ELR (cell line): ENCODE results near the gene MAML3.

Source experiments
- DNase-seq: peaks from one replicate; pipeline ENCODE4 v3.0.0-alpha.2; 2015; ENCODE audit warnings: low read depth

MAML3 gene

DNA sequence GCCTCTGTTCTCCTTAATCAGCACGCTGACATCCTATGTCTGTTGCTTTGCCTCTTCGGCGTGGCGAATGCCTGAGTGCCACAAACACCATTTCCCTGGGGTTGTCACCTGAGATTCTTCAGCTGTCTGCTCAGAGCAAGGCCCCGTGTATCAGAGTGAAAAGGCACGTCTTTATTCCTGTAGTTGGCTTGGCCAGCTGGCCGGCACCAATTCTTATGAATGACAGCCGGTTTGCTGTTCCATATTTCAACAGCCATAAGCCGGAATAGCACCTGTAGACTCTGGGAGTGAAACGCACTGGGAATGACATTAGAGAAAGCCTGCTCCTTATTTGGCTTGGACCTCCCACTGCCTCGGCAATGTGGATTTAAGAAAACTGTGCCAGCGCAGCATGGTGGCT, 399.0 kb downstream of the MAML3 start:
- no peak for DNase-seq

DNA sequence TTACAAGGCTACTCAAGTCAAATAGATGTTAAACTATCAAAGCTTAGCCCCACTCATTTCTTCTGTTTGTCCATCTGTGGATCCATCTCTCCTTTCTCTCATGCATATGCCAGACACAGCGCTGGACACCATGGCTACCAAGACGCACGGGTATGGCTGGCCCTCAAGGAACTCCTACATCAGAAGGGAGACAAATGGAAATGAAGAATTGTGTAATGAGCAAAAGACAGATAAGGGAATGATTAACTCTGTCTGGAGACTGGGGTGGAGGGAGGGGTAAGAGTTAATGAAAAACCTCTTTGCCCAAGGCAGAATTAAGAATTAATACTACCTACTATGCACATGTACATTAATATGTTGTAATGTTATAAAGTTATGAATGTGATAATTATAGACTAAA, 400.3 kb downstream of the MAML3 start:
- DNase-seq: no peak

DNA sequence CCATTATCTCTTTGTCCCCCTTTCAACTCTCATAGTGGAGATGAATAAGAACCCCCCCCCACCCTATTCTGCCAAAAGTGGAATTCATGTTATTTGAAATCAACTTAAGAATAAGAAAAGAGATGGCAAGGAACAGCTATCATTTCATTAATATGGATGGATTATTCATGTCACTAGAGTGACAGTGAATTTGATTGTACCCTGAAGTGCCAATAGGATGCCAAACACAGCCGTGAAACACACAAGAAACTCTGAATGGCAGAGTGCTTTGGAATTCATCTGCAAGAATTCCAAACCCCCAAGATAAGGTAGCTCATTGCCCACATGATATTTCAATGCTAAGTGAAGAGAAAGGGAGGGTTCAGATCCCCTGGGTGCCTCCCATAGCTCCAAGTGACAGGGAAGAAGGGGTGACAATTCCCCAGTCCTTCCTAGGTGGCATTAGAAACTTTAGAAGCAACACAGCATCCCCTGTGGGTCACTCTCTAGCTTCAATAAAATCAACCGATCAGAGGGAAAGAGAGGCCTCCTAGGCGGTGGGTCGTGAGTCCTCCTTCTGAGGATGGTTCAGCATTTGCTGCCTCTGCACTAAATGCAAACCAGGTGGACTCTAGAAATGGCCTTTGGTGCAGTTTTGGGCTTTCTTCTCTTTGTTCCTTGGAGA, 404.0 kb downstream of the MAML3 start:
- DNase-seq: no peak

GRCh38 chr4:139749338-139749737, 404.6 kb downstream of the MAML3 start:
- no peak for DNase-seq

DNA sequence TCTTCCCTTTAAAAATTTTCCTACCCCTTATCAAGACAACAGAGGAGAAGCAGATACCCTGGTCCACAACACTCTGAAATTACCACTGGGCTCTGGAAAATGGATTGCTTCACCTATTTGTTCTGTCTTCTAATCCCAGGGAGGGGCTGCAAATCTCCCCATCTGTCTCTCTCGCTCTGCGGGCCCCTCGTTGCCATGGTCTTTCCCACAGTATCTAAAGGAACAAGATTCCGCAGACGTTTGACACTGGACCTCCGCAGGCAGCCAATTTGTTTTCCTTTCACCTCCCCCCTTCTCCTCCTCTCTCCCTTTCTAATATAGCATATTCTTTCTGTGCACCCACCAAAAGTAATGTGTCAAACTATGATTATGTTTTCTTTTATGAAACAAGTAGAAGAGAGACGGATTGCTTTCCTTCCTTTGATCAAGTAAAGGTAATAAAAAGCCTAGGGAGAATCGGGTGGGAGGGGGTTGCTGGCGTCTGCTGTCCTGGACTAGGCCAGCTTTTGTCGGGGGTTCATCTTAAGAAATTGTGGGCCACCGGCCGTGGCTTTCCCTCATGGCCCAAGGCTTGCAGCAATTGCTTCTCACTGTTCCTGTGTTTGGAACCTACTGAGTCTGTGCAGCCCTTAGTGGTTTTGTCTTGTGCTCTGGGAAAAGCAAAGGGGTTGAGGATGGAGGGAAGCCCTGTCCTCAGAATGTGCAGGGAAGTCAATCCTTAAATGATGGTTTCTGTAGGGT, 407.4 kb downstream of the MAML3 start:
- no peak for DNase-seq

GRCh38 chr4:139745111-139745639, 408.8 kb downstream of the MAML3 start:
- no peak for DNase-seq

GRCh38 chr4:139744232-139744631, 409.8 kb downstream of the MAML3 start:
- DNase-seq: no peak

DNA sequence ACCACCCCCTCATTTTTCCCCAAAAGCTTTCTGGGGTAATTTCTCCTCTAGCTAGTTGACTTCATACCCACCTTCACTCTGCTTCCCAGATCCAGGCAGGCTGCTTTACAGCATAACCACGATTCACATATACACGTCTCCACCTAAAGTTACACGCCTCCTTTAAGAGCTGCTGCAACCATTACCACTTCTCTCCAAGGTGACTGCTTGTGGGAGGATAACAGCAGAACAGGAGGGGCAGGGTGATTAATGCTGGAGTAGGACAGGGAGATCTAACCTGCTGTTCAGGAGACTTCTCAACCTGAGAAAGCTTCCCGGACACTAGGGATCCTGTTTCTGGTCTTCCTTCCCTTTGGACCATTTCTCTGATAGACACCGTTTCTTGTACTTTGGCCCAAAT, 411.0 kb downstream of the MAML3 start:
- DNase-seq: no peak

- peak; percentile 57 for DNase-seq
Measured at GRCh38 chr4:139740531-139741041, 413.4 kb downstream of the MAML3 start.

- no peak for DNase-seq
Measured at GRCh38 chr4:139740121-139740520, 413.9 kb downstream of the MAML3 start.

DNA sequence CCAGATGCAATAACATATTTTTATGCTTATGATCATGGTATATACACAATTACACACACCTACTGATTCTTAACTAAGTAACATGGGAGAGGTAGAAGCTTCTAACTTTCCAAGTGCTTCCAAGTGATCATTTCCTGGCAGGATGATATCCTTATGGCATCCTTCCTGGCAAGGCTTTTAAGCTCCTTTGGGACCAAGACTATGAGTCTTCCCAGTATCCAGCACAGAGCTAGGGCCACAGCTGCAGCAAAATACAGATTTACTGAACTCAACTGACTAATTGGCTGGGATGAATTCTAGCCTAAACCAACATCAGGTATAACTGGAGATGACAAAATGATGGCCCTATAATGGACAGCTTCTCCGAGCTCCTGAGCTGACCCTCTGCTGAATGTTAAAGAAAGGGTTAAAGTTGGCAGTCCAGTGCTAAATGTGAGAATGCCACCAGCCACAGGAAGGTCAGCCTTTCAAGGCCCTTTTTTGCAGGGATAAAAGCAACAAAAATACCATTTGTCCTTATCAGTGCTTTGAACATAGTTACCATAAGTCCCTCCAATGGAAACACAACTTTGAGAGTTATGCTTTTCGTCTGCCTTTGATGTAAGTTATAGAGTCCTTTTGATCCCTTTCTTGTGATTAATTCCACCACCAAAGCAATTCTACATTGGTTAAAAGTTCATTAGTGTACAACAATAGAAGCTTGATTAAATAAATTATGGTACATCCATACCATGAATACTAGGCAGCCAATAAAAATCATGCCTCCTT, 415.0 kb downstream of the MAML3 start:
- no peak for DNase-seq

DNA sequence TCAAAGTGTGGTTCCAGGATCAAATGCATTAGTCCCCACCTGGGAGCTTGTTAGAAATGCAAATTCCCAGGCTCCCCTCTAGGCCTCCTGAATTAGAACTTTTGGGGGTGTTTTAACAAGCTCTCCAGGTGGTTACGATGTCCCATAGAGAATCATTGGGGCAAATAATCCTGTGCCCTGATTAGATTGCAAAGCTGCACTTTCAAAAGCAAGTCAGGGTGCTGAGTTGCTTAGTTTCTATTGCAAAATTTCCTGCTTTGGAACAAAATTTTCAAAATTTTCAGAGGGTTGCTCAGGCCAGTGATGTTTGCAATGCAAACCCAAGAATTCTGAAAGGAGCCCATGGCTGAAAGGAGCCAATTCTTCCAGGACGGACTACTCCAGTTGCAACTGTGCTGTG, 417.3 kb downstream of the MAML3 start:
- no peak for DNase-seq

DNA sequence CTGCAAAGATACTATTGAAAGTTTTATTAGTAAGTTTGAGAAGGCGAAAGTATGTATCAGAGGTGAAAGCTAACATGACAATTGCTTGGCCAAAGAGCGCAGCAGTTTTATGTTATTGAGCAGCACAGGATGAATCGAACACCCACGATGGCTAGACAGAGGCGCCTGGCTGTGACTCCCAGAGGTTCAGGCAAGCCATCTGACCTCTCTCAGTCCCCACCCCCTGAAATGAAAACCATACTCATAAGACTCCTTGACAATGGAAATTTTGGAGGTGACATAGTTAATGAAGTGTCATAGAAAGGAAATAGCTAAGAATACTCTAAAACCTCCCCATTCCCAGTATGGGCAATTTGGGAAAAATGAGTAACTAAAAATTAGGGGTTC, 417.7 kb downstream of the MAML3 start:
- no peak for DNase-seq

DNA sequence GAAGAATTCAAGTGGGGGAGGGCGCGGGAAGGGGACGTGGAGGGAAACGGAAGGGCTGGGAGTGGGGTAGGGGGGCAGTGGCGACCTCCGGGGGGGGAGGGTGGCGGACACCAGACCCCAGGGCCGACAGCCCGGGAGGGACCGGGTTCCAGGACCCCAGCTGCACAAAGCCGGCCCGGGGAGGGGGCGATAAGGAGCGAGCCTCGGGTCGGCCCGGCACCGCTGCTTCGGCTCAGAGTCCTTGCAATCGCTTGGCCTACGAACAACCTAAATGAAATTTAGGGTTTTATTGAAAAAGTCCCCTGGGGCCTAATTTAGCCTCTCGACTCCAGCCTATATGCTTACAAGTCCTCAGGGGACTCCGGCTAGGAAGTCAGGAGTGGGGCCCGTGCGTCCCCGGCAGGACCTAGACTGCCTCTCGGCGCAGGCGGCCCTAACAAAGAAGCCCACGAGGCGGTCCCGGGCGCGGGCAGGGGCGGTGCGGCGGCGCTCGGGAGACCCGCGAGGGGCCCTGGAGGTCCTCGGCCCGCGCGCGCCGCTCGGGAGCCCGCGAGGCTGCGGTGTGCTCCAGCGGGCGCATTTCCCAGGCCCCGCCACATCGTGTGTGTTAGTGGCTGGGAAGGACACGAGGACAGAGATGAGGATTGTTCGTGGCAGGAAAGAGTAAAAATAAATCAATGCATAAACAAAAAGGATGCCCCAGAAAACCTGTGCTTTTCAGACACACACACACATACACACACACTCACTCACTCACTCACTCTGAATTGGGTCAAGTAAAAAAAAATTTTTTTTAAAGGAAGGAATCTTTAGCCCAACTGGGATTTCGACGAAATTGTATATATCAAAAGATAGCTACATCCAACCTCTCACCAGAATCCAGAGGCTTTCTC, 418.4 kb downstream of the MAML3 start:
- DNase-seq: peak; percentile 3

- peak; percentile 74 for DNase-seq
Measured at GRCh38 chr4:139734875-139735380, 419.1 kb downstream of the MAML3 start.

GRCh38 chr4:139734201-139734874, 419.6 kb downstream of the MAML3 start:
- peak; percentile 36 for DNase-seq

GRCh38 chr4:139732991-139733570, 420.9 kb downstream of the MAML3 start:
- no peak for DNase-seq

DNA sequence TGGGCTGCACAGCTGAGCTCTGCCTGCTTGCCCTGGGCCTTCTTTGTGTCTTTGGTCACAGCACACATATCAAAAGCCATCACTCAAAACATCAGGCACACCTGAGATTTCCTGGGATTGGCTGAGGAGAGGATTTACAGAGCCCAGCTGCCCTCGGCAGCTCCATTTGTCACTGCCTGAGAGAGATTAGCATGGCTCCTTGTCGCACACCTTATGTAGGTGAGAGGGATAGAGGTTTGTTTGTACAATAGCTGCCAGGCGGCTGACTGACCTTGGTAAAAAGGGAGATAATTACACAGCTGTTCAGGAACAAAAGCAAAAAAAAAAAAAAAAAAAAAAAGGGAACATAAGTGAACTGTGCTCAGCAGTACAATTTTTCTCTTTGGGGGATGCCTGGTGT, 425.1 kb downstream of the MAML3 start:
- no peak for DNase-seq

DNA sequence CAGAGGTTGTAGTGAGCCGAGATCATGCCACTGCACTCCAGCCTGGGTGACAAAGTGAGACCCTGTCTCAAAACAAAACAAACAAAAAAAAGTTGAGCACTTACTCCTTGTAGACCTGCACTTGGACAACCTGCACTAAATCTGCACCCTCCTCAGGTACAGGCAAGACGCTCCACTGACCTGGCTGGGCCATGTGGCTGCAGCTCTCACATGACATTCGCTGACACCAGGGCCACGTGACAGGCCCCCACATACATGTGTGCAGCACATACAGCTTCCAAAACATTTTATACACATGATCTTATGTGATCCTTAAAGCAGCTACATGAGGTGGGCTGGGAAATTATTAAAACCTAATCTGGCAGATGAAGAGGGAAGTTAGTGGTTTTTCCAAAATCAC, 425.8 kb downstream of the MAML3 start:
- no peak for DNase-seq

- DNase-seq: no peak
Measured at GRCh38 chr4:139726615-139727014, 427.4 kb downstream of the MAML3 start.
